Mesenchymal stem cell (in vitro differentiated cells and primary cell): ENCODE results near the gene LRRC53.
A peak's percentile ranks its signal among the peaks of the same experiment; 100 is the strongest.

Experiments
- DNase-seq: peaks from one replicate; pipeline ENCODE4 v3.0.0-alpha.2; 2013
- H2AFZ ChIP-seq: one replicate; pipeline ENCODE4 v1.6.1; 2013; ENCODE audit warnings: low read depth, mild to moderate bottlenecking, control low read depth, inconsistent platforms, low read length, moderate library complexity
- H2AK5ac ChIP-seq: 2 replicates; pipeline ENCODE4 v1.6.1; 2013; ENCODE audit warnings: low read length, moderate library complexity, mild to moderate bottlenecking, inconsistent platforms; ENCODE audit not compliant: severe bottlenecking
- H2BK120ac ChIP-seq: one replicate; pipeline ENCODE4 v1.6.1; 2013; ENCODE audit warnings: low read depth, mild to moderate bottlenecking, inconsistent platforms, low read length, moderate library complexity
- H2BK12ac ChIP-seq, 2 experiments: one replicate each; pipeline ENCODE4 v1.6.1; 2013; ENCODE audit warnings: inconsistent platforms in 2 of 2, low read length in 2 of 2, mild to moderate bottlenecking in 2 of 2, moderate library complexity in 2 of 2, control low read depth in 1 of 2
- H2BK15ac ChIP-seq: one replicate; pipeline ENCODE4 v1.6.1; 2013; ENCODE audit warnings: mild to moderate bottlenecking, low read depth, inconsistent platforms; ENCODE audit not compliant: poor library complexity, severe bottlenecking
- H2BK5ac ChIP-seq: 2 replicates; pipeline ENCODE4 v1.6.1; 2013; ENCODE audit warnings: low read depth, mild to moderate bottlenecking, low read length, control low read depth, inconsistent platforms; ENCODE audit not compliant: poor library complexity, severe bottlenecking
- H3K14ac ChIP-seq, 2 experiments: one replicate each; pipeline ENCODE4 v1.6.1; 2013; ENCODE audit warnings: inconsistent platforms in 2 of 2, low read length in 2 of 2, control low read depth in 1 of 2, mild to moderate bottlenecking in 1 of 2, moderate library complexity in 1 of 2
- H3K18ac ChIP-seq, 2 experiments: one replicate each; pipeline ENCODE4 v1.6.1; 2013; ENCODE audit warnings: inconsistent platforms in 2 of 2, low read length in 2 of 2, control low read depth in 1 of 2, low read depth in 1 of 2, mild to moderate bottlenecking in 1 of 2
- H3K23ac ChIP-seq, 2 experiments: one replicate each; pipeline ENCODE4 v1.6.1; 2013; ENCODE audit warnings: inconsistent platforms in 2 of 2, low read length in 2 of 2, mild to moderate bottlenecking in 2 of 2, moderate library complexity in 2 of 2, control low read depth in 1 of 2
- H3K27ac ChIP-seq: 2 replicates; pipeline ENCODE4 v1.5.1; 2013; ENCODE audit warnings: mild to moderate bottlenecking, moderate library complexity, low read length, control low read depth, inconsistent platforms; ENCODE audit not compliant: poor library complexity, severe bottlenecking
- H3K27me3 ChIP-seq, 2 experiments: 2 replicates each; pipeline versions ENCODE4 v1.6.1 to v1.7.0; 2013; ENCODE audit warnings: low read length in 2 of 2, mild to moderate bottlenecking in 2 of 2, moderate library complexity in 2 of 2, control low read depth in 1 of 2, inconsistent platforms in 1 of 2; ENCODE audit not compliant: control insufficient read depth in 1 of 2, insufficient read depth in 1 of 2
- H3K36me3 ChIP-seq, 2 experiments: 2 replicates each; pipeline versions ENCODE4 v1.6.1 to v1.7.0; 2013; ENCODE audit warnings: low read length in 2 of 2, control low read depth in 1 of 2, inconsistent platforms in 1 of 2, low read depth in 1 of 2, mild to moderate bottlenecking in 1 of 2; ENCODE audit not compliant: insufficient read depth in 2 of 2, control insufficient read depth in 1 of 2
- H3K4ac ChIP-seq, 2 experiments: one replicate each; pipeline ENCODE4 v1.6.1; 2013; ENCODE audit warnings: inconsistent platforms in 2 of 2, low read length in 2 of 2, mild to moderate bottlenecking in 2 of 2, moderate library complexity in 2 of 2, control low read depth in 1 of 2, low read depth in 1 of 2
- H3K4me1 ChIP-seq: 2 replicates; pipeline ENCODE4 v1.6.1; 2013; ENCODE audit warnings: low read depth, low read length, control low read depth; ENCODE audit not compliant: control insufficient read depth, insufficient read depth
- H3K4me2 ChIP-seq: 2 replicates; pipeline ENCODE4 v1.6.1; 2013; ENCODE audit warnings: low read length, mild to moderate bottlenecking, inconsistent platforms; ENCODE audit not compliant: poor library complexity, severe bottlenecking
- H3K4me3 ChIP-seq, 2 experiments: 2 replicates each; pipeline versions ENCODE4 v1.5.1 to v1.7.0; 2013; ENCODE audit warnings: low read length in 2 of 2, mild to moderate bottlenecking in 2 of 2, control low read depth in 1 of 2, low read depth in 1 of 2; ENCODE audit not compliant: insufficient read depth in 1 of 2
- H3K79me1 ChIP-seq: replicated peaks from 2 replicates; pipeline ENCODE4 v1.6.1; 2013; ENCODE audit warnings: mild to moderate bottlenecking, control low read depth, low read length, inconsistent platforms; ENCODE audit not compliant: poor library complexity, severe bottlenecking
- H3K9ac ChIP-seq: 2 replicates; pipeline ENCODE4 v1.7.0; 2013; ENCODE audit warnings: mild to moderate bottlenecking, low read length, moderate library complexity
- H3K9me3 ChIP-seq: 2 replicates; pipeline ENCODE4 v1.7.0; 2013; ENCODE audit warnings: mild to moderate bottlenecking, low read length; ENCODE audit not compliant: control insufficient read depth
- H4K8ac ChIP-seq: one replicate; pipeline ENCODE4 v1.6.1; 2013; ENCODE audit warnings: inconsistent platforms, mild to moderate bottlenecking, low read length, moderate library complexity
- H4K91ac ChIP-seq: one replicate; pipeline ENCODE4 v1.6.1; 2013; ENCODE audit warnings: mild to moderate bottlenecking, low read length, inconsistent platforms
- WGBS: methylation state at CpG from one replicate; pipeline ENCODE4 v1.1.7; 2013; ENCODE audit warnings: mixed read lengths; 5-methylcytosine and 5-hydroxymethylcytosine counted together

Gene LRRC53

GRCh38 chr1:74517599-74518051 is 5.2 kb upstream of the LRRC53 start:
- no peaks in the 10 kb centered on the region for H3K36me3 ChIP-seq
- H2BK5ac ChIP-seq: no peak overlapping the region
- no peak overlapping the region for H2AK5ac ChIP-seq
- H3K4me3 ChIP-seq: no peak overlapping the region
- no peak for DNase-seq
- no peaks in the 10 kb centered on the region for H3K9me3 ChIP-seq
- no peak overlapping the region for H3K14ac ChIP-seq
- H2BK15ac ChIP-seq: no peak overlapping the region
- H3K4ac ChIP-seq: no peak overlapping the region
- peaks cover 3 to 9% of the 10 kb centered on the region in 2 experiments for H3K27me3 ChIP-seq
- H3K18ac ChIP-seq: no peak overlapping the region
- H3K4me2 ChIP-seq: no peak overlapping the region
- H4K91ac ChIP-seq: no peak overlapping the region
- H4K8ac ChIP-seq: no peak overlapping the region
- no peak overlapping the region for H2BK12ac ChIP-seq
- no peak overlapping the region for H2AFZ ChIP-seq
- no peak overlapping the region for H2BK120ac ChIP-seq
- H3K79me1 ChIP-seq: no peaks in the 10 kb centered on the region
- no peak overlapping the region for H3K23ac ChIP-seq
- H3K9ac ChIP-seq: no peak overlapping the region
- no peaks in the 10 kb centered on the region for H3K4me1 ChIP-seq
- WGBS: 81% methylated on average over 6 of the region's 6 CpGs
- no peak overlapping the region for H3K27ac ChIP-seq

- H2BK120ac ChIP-seq: no peak overlapping the region
- WGBS: 85% methylated on average over 5 of the region's 8 CpGs
These were observed 1.2 kb upstream of the LRRC53 start for GRCh38 chr1:74513411-74514300.

GRCh38 chr1:74508449-74508848 is 4.0 kb downstream of the LRRC53 start:
- H3K14ac ChIP-seq: no peak overlapping the region
- no peak overlapping the region for H3K18ac ChIP-seq
- peaks cover 3 to 14% of the 10 kb centered on the region in 2 experiments for H3K27me3 ChIP-seq
- H3K4ac ChIP-seq: no peak overlapping the region
- no peak overlapping the region for H2BK12ac ChIP-seq
- no peak for DNase-seq
- H3K4me2 ChIP-seq: no peak overlapping the region
- H3K9ac ChIP-seq: no peak overlapping the region
- no peaks in the 10 kb centered on the region for H3K36me3 ChIP-seq
- H3K9me3 ChIP-seq: no peaks in the 10 kb centered on the region
- H2BK120ac ChIP-seq: no peak overlapping the region
- no peaks in the 10 kb centered on the region for H3K79me1 ChIP-seq
- no peak overlapping the region for H3K27ac ChIP-seq
- no peak overlapping the region for H2BK5ac ChIP-seq
- H2AK5ac ChIP-seq: no peak overlapping the region
- H3K4me1 ChIP-seq: no peaks in the 10 kb centered on the region
- H2BK15ac ChIP-seq: no peak overlapping the region
- no peak overlapping the region for H3K4me3 ChIP-seq
- no peak overlapping the region for H2AFZ ChIP-seq
- WGBS: 37% methylated on average over 3 of the region's 3 CpGs
- H3K23ac ChIP-seq: peak overlapping the region in 1 of 2 experiments; percentile 59
- no peak overlapping the region for H4K8ac ChIP-seq
- H4K91ac ChIP-seq: no peak overlapping the region

More at GRCh38 chr1:74513411-74514300, 1.2 kb upstream of the LRRC53 start:
- Histone ChIP-seq H2BK12ac (no peak overlapping the region), H3K9ac (no peak overlapping the region), H3K4me1 (no peaks in the 10 kb centered on the region), H3K23ac (no peak overlapping the region), H3K4ac (no peak overlapping the region), H2AK5ac (no peak overlapping the region), H3K9me3 (no peaks in the 10 kb centered on the region), H4K91ac (no peak overlapping the region), H3K36me3 (no peaks in the 10 kb centered on the region), H3K79me1 (no peaks in the 10 kb centered on the region), H4K8ac (no peak overlapping the region), H3K27me3 (peaks cover 3 to 14% of the 10 kb centered on the region in 2 experiments), H2BK15ac (no peak overlapping the region), H3K27ac (no peak overlapping the region), H3K18ac (no peak overlapping the region), H3K4me2 (no peak overlapping the region), H3K4me3 (no peak overlapping the region), H3K14ac (no peak overlapping the region), H2AFZ (no peak overlapping the region), H2BK5ac (no peak overlapping the region)
- no peak for DNase-seq

- no peak overlapping the region for H3K27ac ChIP-seq
- no peak overlapping the region for H2BK12ac ChIP-seq
- H2AFZ ChIP-seq: no peak overlapping the region
- H3K14ac ChIP-seq: no peak overlapping the region
- no peaks in the 10 kb centered on the region for H3K36me3 ChIP-seq
- H2BK5ac ChIP-seq: no peak overlapping the region
- no peaks in the 10 kb centered on the region for H3K9me3 ChIP-seq
- WGBS: 77% methylated on average over 4 of the region's 8 CpGs
- H2AK5ac ChIP-seq: no peak overlapping the region
- no peaks in the 10 kb centered on the region for H3K27me3 ChIP-seq
- H3K4me1 ChIP-seq: no peaks in the 10 kb centered on the region
- no peaks in the 10 kb centered on the region for H3K79me1 ChIP-seq
- no peak overlapping the region for H3K9ac ChIP-seq
- H3K4me2 ChIP-seq: no peak overlapping the region
- no peak overlapping the region for H3K4ac ChIP-seq
- no peak overlapping the region for H4K8ac ChIP-seq
- H4K91ac ChIP-seq: no peak overlapping the region
- no peak overlapping the region for H3K4me3 ChIP-seq
- DNase-seq: no peak
- H3K18ac ChIP-seq: no peak overlapping the region
- H2BK15ac ChIP-seq: no peak overlapping the region
- no peak overlapping the region for H3K23ac ChIP-seq
- H2BK120ac ChIP-seq: no peak overlapping the region
These were observed 6.3 kb downstream of the LRRC53 start for GRCh38 chr1:74505928-74506710.
